Skin of body (tissue), 2 donors: ENCODE data around the gene CNNM1. TPM values are rescaled to one million over a fixed set of nuclear protein-coding genes. Genes with fewer than 3 reads are reported as not detected.

Source experiments
- DNase-seq: peaks from one replicate; lab custom pipeline; 2025; lab: John Stamatoyannopoulos, UW
- total RNA-seq: library from RNA; depleted of rRNA; stranded (reverse); fragments of >200 nt; gene quantifications from one replicate; pipeline ENCODE4 v1.2.3, GENCODE V29; 2014

CNNM1 gene
- total RNA-seq, 1 donor from 2014 or later: 0.20 TPM

- DNase-seq: no peak
Measured at GRCh38 chr10:99372546-99373271, 43.6 kb downstream of the CNNM1 start.

- no peak for DNase-seq
Measured at GRCh38 chr10:99374526-99374925, 45.4 kb downstream of the CNNM1 start.

GRCh38 chr10:99374972-99375371 is 45.8 kb downstream of the CNNM1 start:
- no peak for DNase-seq

GRCh38 chr10:99375426-99375825 is 46.3 kb downstream of the CNNM1 start:
- no peak for DNase-seq

- DNase-seq: no peak
Measured at GRCh38 chr10:99382176-99382575, 53.0 kb downstream of the CNNM1 start.

- DNase-seq: no peak
Measured at GRCh38 chr10:99387071-99387470, 57.9 kb downstream of the CNNM1 start.

GRCh38 chr10:99387541-99387940 is 58.4 kb downstream of the CNNM1 start:
- DNase-seq: no peak

- DNase-seq: no peak
Measured at GRCh38 chr10:99389729-99390480, 60.7 kb downstream of the CNNM1 start.

- no peak for DNase-seq
Measured at GRCh38 chr10:99391346-99391745, 62.2 kb downstream of the CNNM1 start.

GRCh38 chr10:99393036-99393435 is 63.9 kb downstream of the CNNM1 start:
- no peak for DNase-seq

GRCh38 chr10:99393683-99394082 is 64.5 kb downstream of the CNNM1 start:
- DNase-seq: no peak

GRCh38 chr10:99394256-99394655 is 65.1 kb downstream of the CNNM1 start:
- no peak for DNase-seq

GRCh38 chr10:99394761-99395386 is 65.7 kb downstream of the CNNM1 start:
- no peak for DNase-seq

- no peak for DNase-seq
Measured at GRCh38 chr10:99395750-99396445, 66.7 kb downstream of the CNNM1 start.

- DNase-seq: no peak
Measured at GRCh38 chr10:99396471-99396870, 67.3 kb downstream of the CNNM1 start.

GRCh38 chr10:99399664-99400063 is 70.5 kb downstream of the CNNM1 start:
- no peak for DNase-seq

- DNase-seq: no peak
Measured at GRCh38 chr10:99403674-99404073, 74.5 kb downstream of the CNNM1 start.

GRCh38 chr10:99406149-99406548 is 77.0 kb downstream of the CNNM1 start:
- no peak for DNase-seq

- DNase-seq: no peak
Measured at GRCh38 chr10:99410146-99410545, 81.0 kb downstream of the CNNM1 start.

GRCh38 chr10:99410876-99411275 is 81.7 kb downstream of the CNNM1 start:
- no peak for DNase-seq

GRCh38 chr10:99411546-99411945 is 82.4 kb downstream of the CNNM1 start:
- no peak for DNase-seq

GRCh38 chr10:99412099-99412498 is 82.9 kb downstream of the CNNM1 start:
- DNase-seq: no peak
